Panc1 (cell line): ENCODE data around the gene CRYBG3. TPM values are rescaled to one million over a fixed set of nuclear protein-coding genes. Genes with fewer than 3 reads are reported as not detected.

ENCODE experiments used
- ATAC-seq: fragments of 200-7000 bp; cut with Tn5 transposase; 2 replicates; pipeline ENCODE4 v1.9.1; 2020; ENCODE audit warnings: mild to moderate bottlenecking, moderate library complexity
- BruUV-seq: library from RNA; stranded (reverse); fragments of 400-500 nt; replicated peaks from 2 replicates; lab custom pipeline; 2021; lab: Mats Ljungman, UMichigan
- CTCF ChIA-PET: fragments of 300-600 bp; sonication (Branson Sonifier 250); formaldehyde crosslinking; loops from one replicate; lab custom pipeline; 2022; ENCODE audit warnings: antibody characterized with exemption; lab: Charles Lee
- POLR2A ChIA-PET: fragments of 300-600 bp; sonication (Branson Sonifier 250); formaldehyde crosslinking; loops from one replicate; lab custom pipeline; 2022; ENCODE audit warnings: antibody characterized with exemption; lab: Charles Lee
- DNase-seq: peaks from one replicate; pipeline ENCODE4 v3.0.0-alpha.2; 2010; ENCODE audit warnings: low read depth, low spot score
- H3K27ac ChIP-seq: 2 replicates; pipeline ENCODE4 v1.5.1; 2011; ENCODE audit warnings: mild to moderate bottlenecking, low read length, inconsistent platforms
- H3K27me3 ChIP-seq: fragments of 200-500 bp; sonication (Bioruptor generic); 2 replicates; pipeline ENCODE4 v1.6.0; 2014; ENCODE audit warnings: low read length, inconsistent platforms; ENCODE audit not compliant: control insufficient read depth, insufficient read depth
- H3K36me3 ChIP-seq: fragments of 200-500 bp; sonication (Bioruptor generic); 2 replicates; pipeline ENCODE4 v1.5.1; 2014; ENCODE audit warnings: inconsistent platforms, mild to moderate bottlenecking, low read length, moderate library complexity; ENCODE audit not compliant: control insufficient read depth, insufficient read depth
- H3K4me1 ChIP-seq: 2 replicates; pipeline ENCODE4 v1.5.1; 2011; ENCODE audit warnings: inconsistent platforms, mild to moderate bottlenecking, low read length, moderate library complexity; ENCODE audit not compliant: control insufficient read depth, insufficient read depth
- H3K4me3 ChIP-seq, 2 experiments: 2 replicates each; pipeline ENCODE4 v1.5.1; 2011 to 2012; ENCODE audit warnings: low read depth in 2 of 2, low read length in 2 of 2, mild to moderate bottlenecking in 2 of 2, inconsistent platforms in 1 of 2, moderate library complexity in 1 of 2
- H3K9me3 ChIP-seq: fragments of 200-500 bp; sonication (Bioruptor generic); 2 replicates; pipeline ENCODE4 v1.5.1; 2014; ENCODE audit warnings: low read depth, mild to moderate bottlenecking, inconsistent platforms, low read length, moderate library complexity; ENCODE audit not compliant: control insufficient read depth, insufficient read depth
- POLR2AphosphoS5 ChIP-seq: IDR thresholded peaks from 2 replicates; pipeline ENCODE4 v1.6.1; 2012; ENCODE audit warnings: mild to moderate bottlenecking, low read depth, low read length, moderate library complexity
- SIN3A ChIP-seq: IDR thresholded peaks from 2 replicates; pipeline ENCODE4 v1.6.1; 2012; ENCODE audit warnings: low read depth, mild to moderate bottlenecking, low read length, moderate library complexity, borderline replicate concordance; ENCODE audit not compliant: insufficient read depth
- TCF7L2 ChIP-seq: IDR thresholded peaks from 2 replicates; pipeline ENCODE4 v1.6.1; 2011; ENCODE audit warnings: mild to moderate bottlenecking, low read depth, low read length, inconsistent platforms
- in situ Hi-C: cut with HindIII; loops from 2 replicates; pipeline ENCODE4 v1.10.0; 2016; ENCODE audit warnings: low sequenced_read_pairs, low pct_unique_long_range_greater_than_20kb
- intact Hi-C: fragments of 100-400 bp; cut with micrococcal nuclease; formaldehyde crosslinking; loops from one replicate; pipeline ENCODE4 v1.10.0; 2022; ENCODE audit not compliant: unreplicated experiment
- total RNA-seq: library from RNA; stranded (reverse); gene quantifications from one replicate; pipeline ENCODE4 v1.2.1, GENCODE V29; 2021; ENCODE audit not compliant: unreplicated experiment
- TF ChIP-seq, protein P1 (sequence below), 2 experiments: IDR thresholded peaks; 2 replicates each; pipeline ENCODE4 v1.6.1; 2011 to 2012; ENCODE audit warnings: low read depth in 2 of 2, control low read depth in 1 of 2, low read length in 1 of 2, mild to moderate bottlenecking in 1 of 2, moderate library complexity in 1 of 2; ENCODE audit not compliant: insufficient read depth in 1 of 2
- TF ChIP-seq, protein P2 (sequence below): fragments of 450-650 bp; IDR thresholded peaks from 2 replicates; pipeline ENCODE4 v1.5.1; 2017; ENCODE audit warnings: mild to moderate bottlenecking

The CRYBG3 gene
- total RNA-seq, 1 experiment from 2014 or later: 24.6 TPM

DNA sequence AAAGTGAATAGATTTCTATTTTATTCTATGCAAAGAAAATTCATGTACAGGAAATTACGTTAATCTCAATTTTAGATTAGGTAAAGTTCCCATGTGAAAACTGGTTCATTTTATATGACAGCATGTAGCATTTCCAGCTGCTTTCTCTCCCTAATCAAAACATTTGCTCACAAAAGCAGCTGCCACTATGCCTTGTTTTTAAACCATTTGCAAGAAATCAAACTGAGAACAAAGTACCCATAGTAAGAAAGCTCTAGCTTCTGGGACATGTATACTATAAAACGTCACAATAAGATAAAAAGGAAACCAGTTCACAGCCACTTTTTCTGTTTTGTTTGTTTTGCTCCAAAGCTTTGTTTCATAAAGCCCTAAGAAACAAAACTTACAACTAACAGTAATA is 5.0 kb upstream of the CRYBG3 start:
- POLR2A ChIA-PET: no interaction called here
- CTCF ChIA-PET: interaction anchor here (0.6 kb wide), 1 partner anchor 11 kb away, joined by 5 read pairs; no protein-coding TSS in a partner anchor
- in situ Hi-C loops (no loop called here), intact Hi-C loops (no loop called here)
- Histone ChIP-seq H3K4me3 (no peak overlapping the region), H3K4me1 (0 out of 2 replicates have a peak, but pooled peaks cover 3% of the 10 kb centered on the region), H3K27me3 (peaks cover 20% of the 10 kb centered on the region), H3K27ac (no peak overlapping the region), H3K36me3 (no peaks in the 10 kb centered on the region), H3K9me3 (no peaks in the 10 kb centered on the region)
- no TSS peak for BruUV-seq
- no peak for ATAC-seq
- no peak for DNase-seq
- TF ChIP-seq POLR2AphosphoS5 (no peak), TCF7L2 (no peak), SIN3A (no peak)
- TF ChIP-seq, protein P1, sequence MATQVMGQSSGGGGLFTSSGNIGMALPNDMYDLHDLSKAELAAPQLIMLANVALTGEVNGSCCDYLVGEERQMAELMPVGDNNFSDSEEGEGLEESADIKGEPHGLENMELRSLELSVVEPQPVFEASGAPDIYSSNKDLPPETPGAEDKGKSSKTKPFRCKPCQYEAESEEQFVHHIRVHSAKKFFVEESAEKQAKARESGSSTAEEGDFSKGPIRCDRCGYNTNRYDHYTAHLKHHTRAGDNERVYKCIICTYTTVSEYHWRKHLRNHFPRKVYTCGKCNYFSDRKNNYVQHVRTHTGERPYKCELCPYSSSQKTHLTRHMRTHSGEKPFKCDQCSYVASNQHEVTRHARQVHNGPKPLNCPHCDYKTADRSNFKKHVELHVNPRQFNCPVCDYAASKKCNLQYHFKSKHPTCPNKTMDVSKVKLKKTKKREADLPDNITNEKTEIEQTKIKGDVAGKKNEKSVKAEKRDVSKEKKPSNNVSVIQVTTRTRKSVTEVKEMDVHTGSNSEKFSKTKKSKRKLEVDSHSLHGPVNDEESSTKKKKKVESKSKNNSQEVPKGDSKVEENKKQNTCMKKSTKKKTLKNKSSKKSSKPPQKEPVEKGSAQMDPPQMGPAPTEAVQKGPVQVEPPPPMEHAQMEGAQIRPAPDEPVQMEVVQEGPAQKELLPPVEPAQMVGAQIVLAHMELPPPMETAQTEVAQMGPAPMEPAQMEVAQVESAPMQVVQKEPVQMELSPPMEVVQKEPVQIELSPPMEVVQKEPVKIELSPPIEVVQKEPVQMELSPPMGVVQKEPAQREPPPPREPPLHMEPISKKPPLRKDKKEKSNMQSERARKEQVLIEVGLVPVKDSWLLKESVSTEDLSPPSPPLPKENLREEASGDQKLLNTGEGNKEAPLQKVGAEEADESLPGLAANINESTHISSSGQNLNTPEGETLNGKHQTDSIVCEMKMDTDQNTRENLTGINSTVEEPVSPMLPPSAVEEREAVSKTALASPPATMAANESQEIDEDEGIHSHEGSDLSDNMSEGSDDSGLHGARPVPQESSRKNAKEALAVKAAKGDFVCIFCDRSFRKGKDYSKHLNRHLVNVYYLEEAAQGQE (IDR thresholded peaks at IDR 0.05; ENCODE audit: insufficient read depth in 1 of 2, low read depth in 2 of 2, low read length in 1 of 2): no peak
- TF ChIP-seq, protein P2, sequence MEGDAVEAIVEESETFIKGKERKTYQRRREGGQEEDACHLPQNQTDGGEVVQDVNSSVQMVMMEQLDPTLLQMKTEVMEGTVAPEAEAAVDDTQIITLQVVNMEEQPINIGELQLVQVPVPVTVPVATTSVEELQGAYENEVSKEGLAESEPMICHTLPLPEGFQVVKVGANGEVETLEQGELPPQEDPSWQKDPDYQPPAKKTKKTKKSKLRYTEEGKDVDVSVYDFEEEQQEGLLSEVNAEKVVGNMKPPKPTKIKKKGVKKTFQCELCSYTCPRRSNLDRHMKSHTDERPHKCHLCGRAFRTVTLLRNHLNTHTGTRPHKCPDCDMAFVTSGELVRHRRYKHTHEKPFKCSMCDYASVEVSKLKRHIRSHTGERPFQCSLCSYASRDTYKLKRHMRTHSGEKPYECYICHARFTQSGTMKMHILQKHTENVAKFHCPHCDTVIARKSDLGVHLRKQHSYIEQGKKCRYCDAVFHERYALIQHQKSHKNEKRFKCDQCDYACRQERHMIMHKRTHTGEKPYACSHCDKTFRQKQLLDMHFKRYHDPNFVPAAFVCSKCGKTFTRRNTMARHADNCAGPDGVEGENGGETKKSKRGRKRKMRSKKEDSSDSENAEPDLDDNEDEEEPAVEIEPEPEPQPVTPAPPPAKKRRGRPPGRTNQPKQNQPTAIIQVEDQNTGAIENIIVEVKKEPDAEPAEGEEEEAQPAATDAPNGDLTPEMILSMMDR: no peak

DNA sequence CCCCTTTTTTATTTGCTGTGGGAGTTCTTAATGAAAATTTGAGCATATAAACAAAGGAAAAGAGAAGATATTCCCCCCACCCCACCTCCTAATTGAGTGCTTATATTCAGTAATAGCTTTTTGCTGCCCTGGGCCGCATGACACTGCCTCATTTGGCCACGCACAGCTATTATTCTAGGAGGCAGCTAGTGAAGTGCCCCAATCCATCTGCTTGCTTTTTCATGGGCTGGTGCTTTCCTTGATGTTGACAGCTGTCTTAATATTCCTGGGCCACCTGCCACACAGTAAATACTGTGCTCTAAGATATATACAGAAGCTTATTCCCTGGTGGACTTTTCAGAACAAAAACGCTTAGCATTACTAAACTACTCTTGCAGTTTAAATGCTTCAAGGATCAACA is 3.8 kb upstream of the CRYBG3 start:
- ATAC-seq: no peak
- H3K27me3 ChIP-seq: peaks cover 20% of the 10 kb centered on the region
- no peaks in the 10 kb centered on the region for H3K9me3 ChIP-seq
- ChIA-PET POLR2A (no interaction called here), CTCF (no interaction called here)
- intact Hi-C loops: no loop called here
- in situ Hi-C loops: no loop called here
- H3K4me1 ChIP-seq: peaks cover 6% of the 10 kb centered on the region; the same call in 1 of the 2 replicates
- no peak for DNase-seq
- H3K4me3 ChIP-seq: no peak overlapping the region
- no peak overlapping the region for H3K27ac ChIP-seq
- no TSS peak for BruUV-seq
- no peaks in the 10 kb centered on the region; the same call in 1 of the 2 replicates for H3K36me3 ChIP-seq
- TF ChIP-seq SIN3A (no peak), TCF7L2 (no peak), POLR2AphosphoS5 (no peak)
- TF ChIP-seq, protein P2: no peak
- TF ChIP-seq, protein P1 (IDR thresholded peaks at IDR 0.05; ENCODE audit: insufficient read depth in 1 of 2, low read depth in 2 of 2, low read length in 1 of 2): no peak
